B cell (primary cell): ENCODE data around the gene BTLA. TPM values are rescaled to one million over a fixed set of nuclear protein-coding genes. Genes with fewer than 3 reads are reported as not detected.

Experiments used
- ATAC-seq: fragments of 200-7000 bp; cut with Tn5 transposase; one replicate; pipeline ENCODE4 v1.10.0; 2021; ENCODE audit warnings: low read depth, mild to moderate bottlenecking, moderate number of reproducible peaks, moderate library complexity
- CTCF ChIA-PET: fragments of 350-600 bp; sonication (Branson Sonifier 250); formaldehyde crosslinking; loops from one replicate; lab custom pipeline; 2021; ENCODE audit warnings: antibody characterized with exemption, inconsistent platforms; lab: Charles Lee
- POLR2A ChIA-PET: fragments of 350-600 bp; sonication (Branson Sonifier 250); formaldehyde crosslinking; loops from one replicate; lab custom pipeline; 2021; ENCODE audit warnings: antibody characterized with exemption; lab: Charles Lee
- DNase-seq: peaks from one replicate; pipeline ENCODE4 v3.0.0; 2013
- H2AFZ ChIP-seq: 2 replicates; pipeline ENCODE4 v1.6.1; 2012; ENCODE audit warnings: mild to moderate bottlenecking, low read depth, low read length; ENCODE audit not compliant: insufficient read depth, poor library complexity, severe bottlenecking
- H3K27ac ChIP-seq, 2 donors: 1 replicate in 1 of 2; 2 replicates in 1 of 2; pipeline ENCODE4 v1.5.1; 2012 to 2013; ENCODE audit warnings: low read length in 2 of 2, mild to moderate bottlenecking in 2 of 2, moderate library complexity in 1 of 2
- H3K27me3 ChIP-seq, 4 experiments: fragments of 200-600 bp in 1 of 4; sonication (generic) in 1 of 4; replicated peaks in 1 of 4; 1 replicate in 2 of 4; 2 replicates in 2 of 4; pipeline versions ENCODE4 v1.6.1 to v1.7.0; 2013 to 2016; ENCODE audit warnings: low read length in 3 of 4, mild to moderate bottlenecking in 2 of 4, mixed read lengths in 1 of 4, moderate library complexity in 1 of 4; ENCODE audit not compliant: insufficient read depth in 4 of 4, control insufficient read depth in 3 of 4; ENCODE audit errors: control extremely low read depth in 1 of 4
- H3K36me3 ChIP-seq, 2 experiments: replicated peaks in 1 of 2; 1 replicate in 1 of 2; 2 replicates in 1 of 2; pipeline versions ENCODE4 v1.6.1 to v1.7.1; 2013; ENCODE audit warnings: low read length in 1 of 2; ENCODE audit not compliant: insufficient read depth in 2 of 2, control insufficient read depth in 1 of 2; ENCODE audit errors: control extremely low read depth in 1 of 2, extremely low read depth in 1 of 2
- H3K4me1 ChIP-seq, 2 donors: fragments of 200-600 bp in 1 of 2; sonication (generic) in 1 of 2; 1 replicate in 1 of 2; 2 replicates in 1 of 2; pipeline versions ENCODE4 v1.5.1 to v1.6.1; 2013 to 2017; ENCODE audit warnings: low read length in 2 of 2; ENCODE audit not compliant: control insufficient read depth in 2 of 2, insufficient read depth in 2 of 2
- H3K4me2 ChIP-seq: replicated peaks from 2 replicates; pipeline ENCODE3; 2012; ENCODE audit warnings: mild to moderate bottlenecking, low read depth, low read length; ENCODE audit not compliant: poor library complexity, severe bottlenecking
- H3K4me3 ChIP-seq, 5 experiments: fragments of 200-600 bp in 1 of 5; sonication (generic) in 1 of 5; 1 replicate in 3 of 5; 2 replicates in 2 of 5; pipeline versions ENCODE4 v1.5.1 to v1.7.0; 2011 to 2016; ENCODE audit warnings: low read length in 4 of 5, mild to moderate bottlenecking in 4 of 5, low read depth in 2 of 5, control low read depth in 1 of 5, moderate library complexity in 1 of 5; ENCODE audit not compliant: insufficient read depth in 1 of 5; ENCODE audit errors: control extremely low read depth in 1 of 5, extremely low read depth in 1 of 5
- H3K79me2 ChIP-seq: fragments of 200-600 bp; sonication (generic); one replicate; pipeline ENCODE4 v1.6.0; 2016; ENCODE audit warnings: low read length; ENCODE audit not compliant: control insufficient read depth, insufficient read depth
- H3K9ac ChIP-seq: fragments of 200-600 bp; sonication (generic); 2 replicates; pipeline ENCODE4 v1.6.1; 2017; ENCODE audit warnings: mild to moderate bottlenecking, low read length, moderate library complexity
- H3K9me3 ChIP-seq, 3 donors: one replicate each; pipeline versions ENCODE4 v1.6.1 to v1.7.1; 2013; ENCODE audit warnings: low read length in 2 of 3; ENCODE audit not compliant: control insufficient read depth in 2 of 3, insufficient read depth in 1 of 3; ENCODE audit errors: control extremely low read depth in 1 of 3
- H4K20me1 ChIP-seq: 2 replicates; pipeline ENCODE4 v1.6.0; 2012; ENCODE audit warnings: mild to moderate bottlenecking, low read length; ENCODE audit not compliant: insufficient read depth, control insufficient read depth, poor library complexity, severe bottlenecking
- H3K27ac Mint-ChIP-seq: one replicate; pipeline ENCODE4 v1.8.0; 2021; ENCODE audit warnings: mixed read lengths
- H3K27me3 Mint-ChIP-seq: one replicate; pipeline ENCODE4 v1.8.0; 2021; ENCODE audit warnings: mixed read lengths
- H3K4me1 Mint-ChIP-seq: one replicate; pipeline ENCODE4 v1.8.0; 2021; ENCODE audit warnings: mixed read lengths
- H3K4me3 Mint-ChIP-seq: one replicate; pipeline ENCODE4 v1.8.0; 2021; ENCODE audit warnings: mixed read lengths
- H3K9me3 Mint-ChIP-seq: one replicate; pipeline ENCODE4 v1.8.0; 2022; ENCODE audit warnings: mixed read lengths; ENCODE audit not compliant: insufficient read depth
- EZH2 ChIP-seq: IDR thresholded peaks from 2 replicates; pipeline ENCODE4 v1.6.1; 2012; ENCODE audit warnings: borderline replicate concordance, low read depth, mild to moderate bottlenecking, moderate library complexity, low read length; ENCODE audit not compliant: insufficient read depth, poor library complexity, severe bottlenecking
- WGBS: methylation state at CpG from one replicate; pipeline ENCODE4 v1.1.5; 2013; ENCODE audit warnings: missing lambda C conversion rate; ENCODE audit not compliant: insufficient coverage; 5-methylcytosine and 5-hydroxymethylcytosine counted together
- intact Hi-C: fragments of 100-400 bp; cut with micrococcal nuclease; formaldehyde crosslinking; loops from one replicate; pipeline ENCODE4 v1.10.0; 2022
- polyA plus RNA-seq: library from polyadenylated mRNA; depleted of rRNA; stranded (reverse); fragments of >200 nt; gene quantifications from 2 replicates; pipeline ENCODE4 v1.2.3, GENCODE V29; 2012
- total RNA-seq, 2 donors: library from RNA; stranded (reverse); fragments of 120-200 nt in 1 of 2; gene quantifications; 1 replicate in 1 of 2; 2 replicates in 1 of 2; pipeline versions ENCODE4 v1.2.3 to v1.2.4, GENCODE V29; 2013 to 2022
- TF ChIP-seq, protein P1 (sequence below): fragments of 200-600 bp; IDR thresholded peaks from one replicate; pipeline ENCODE4 v1.8.0; 2022; ENCODE audit warnings: antibody characterized with exemption, mild to moderate bottlenecking

BTLA gene
- total and polyA plus RNA-seq, 2 donors (not counting 1 experiment from before 2014, with no cell fraction given): 75.7 to 101 TPM

GRCh38 chr3:112489674-112490479 lies 9.4 kb downstream of the BTLA start:
- peaks cover 100% of the 10 kb centered on the region for H3K79me2 ChIP-seq
- peak overlapping the region; percentile 25 for H3K9ac ChIP-seq
- intact Hi-C loops: loop anchor here (1.0 kb wide), 1 partner anchor 9 kb away; the partner anchor contains the start of gene BTLA
- peak overlapping the region in 3 of 5 experiments; percentile 4 to 45 (median 5) for H3K4me3 ChIP-seq
- ChIA-PET CTCF (interaction anchor here (0.7 to 2.0 kb wide), 4 partner anchors 9 to 186 kb away, joined by 3 to 7 read pairs (median 5); partner anchors contain the start of gene BTLA), POLR2A (interaction anchor here (0.6 to 1.7 kb wide), 4 partner anchors 9 to 629 kb away, joined by 3 to 6 read pairs (median 3); no protein-coding TSS in a partner anchor)
- peak overlapping the region; percentile 83 for H3K4me3 Mint-ChIP-seq
- no CpG with 5 or more reads among the region's 4 CpGs for WGBS
- no peak overlapping the region for H2AFZ ChIP-seq
- H3K9me3 Mint-ChIP-seq: no peaks in the 10 kb centered on the region
- H3K27me3 Mint-ChIP-seq: no peaks in the 10 kb centered on the region
- ATAC-seq (no peak), DNase-seq (no peak)
- H3K4me1 Mint-ChIP-seq: peaks cover 77% of the 10 kb centered on the region
- peak overlapping the region; percentile 94 for H3K27ac Mint-ChIP-seq
- H3K4me2 ChIP-seq: peak overlapping the region; percentile 60
- peaks cover 6% of the 10 kb centered on the region for H4K20me1 ChIP-seq
- peaks cover 64 to 66% of the 10 kb centered on the region in 2 donors for H3K4me1 ChIP-seq
- peaks cover 2 to 63% of the 10 kb centered on the region in 2 experiments for H3K36me3 ChIP-seq
- TF ChIP-seq, protein P1, sequence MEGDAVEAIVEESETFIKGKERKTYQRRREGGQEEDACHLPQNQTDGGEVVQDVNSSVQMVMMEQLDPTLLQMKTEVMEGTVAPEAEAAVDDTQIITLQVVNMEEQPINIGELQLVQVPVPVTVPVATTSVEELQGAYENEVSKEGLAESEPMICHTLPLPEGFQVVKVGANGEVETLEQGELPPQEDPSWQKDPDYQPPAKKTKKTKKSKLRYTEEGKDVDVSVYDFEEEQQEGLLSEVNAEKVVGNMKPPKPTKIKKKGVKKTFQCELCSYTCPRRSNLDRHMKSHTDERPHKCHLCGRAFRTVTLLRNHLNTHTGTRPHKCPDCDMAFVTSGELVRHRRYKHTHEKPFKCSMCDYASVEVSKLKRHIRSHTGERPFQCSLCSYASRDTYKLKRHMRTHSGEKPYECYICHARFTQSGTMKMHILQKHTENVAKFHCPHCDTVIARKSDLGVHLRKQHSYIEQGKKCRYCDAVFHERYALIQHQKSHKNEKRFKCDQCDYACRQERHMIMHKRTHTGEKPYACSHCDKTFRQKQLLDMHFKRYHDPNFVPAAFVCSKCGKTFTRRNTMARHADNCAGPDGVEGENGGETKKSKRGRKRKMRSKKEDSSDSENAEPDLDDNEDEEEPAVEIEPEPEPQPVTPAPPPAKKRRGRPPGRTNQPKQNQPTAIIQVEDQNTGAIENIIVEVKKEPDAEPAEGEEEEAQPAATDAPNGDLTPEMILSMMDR: no peak
- no peak for TF ChIP-seq EZH2
- peak overlapping the region; percentile 52 to 92 for H3K27ac ChIP-seq
- H3K27me3 ChIP-seq: no peaks in the 10 kb centered on the region
- H3K9me3 ChIP-seq: peaks cover 0 to 10% (median 1%) of the 10 kb centered on the region in 3 donors
